Measurements from ENCODE around the gene TTC39A.

DNA sequence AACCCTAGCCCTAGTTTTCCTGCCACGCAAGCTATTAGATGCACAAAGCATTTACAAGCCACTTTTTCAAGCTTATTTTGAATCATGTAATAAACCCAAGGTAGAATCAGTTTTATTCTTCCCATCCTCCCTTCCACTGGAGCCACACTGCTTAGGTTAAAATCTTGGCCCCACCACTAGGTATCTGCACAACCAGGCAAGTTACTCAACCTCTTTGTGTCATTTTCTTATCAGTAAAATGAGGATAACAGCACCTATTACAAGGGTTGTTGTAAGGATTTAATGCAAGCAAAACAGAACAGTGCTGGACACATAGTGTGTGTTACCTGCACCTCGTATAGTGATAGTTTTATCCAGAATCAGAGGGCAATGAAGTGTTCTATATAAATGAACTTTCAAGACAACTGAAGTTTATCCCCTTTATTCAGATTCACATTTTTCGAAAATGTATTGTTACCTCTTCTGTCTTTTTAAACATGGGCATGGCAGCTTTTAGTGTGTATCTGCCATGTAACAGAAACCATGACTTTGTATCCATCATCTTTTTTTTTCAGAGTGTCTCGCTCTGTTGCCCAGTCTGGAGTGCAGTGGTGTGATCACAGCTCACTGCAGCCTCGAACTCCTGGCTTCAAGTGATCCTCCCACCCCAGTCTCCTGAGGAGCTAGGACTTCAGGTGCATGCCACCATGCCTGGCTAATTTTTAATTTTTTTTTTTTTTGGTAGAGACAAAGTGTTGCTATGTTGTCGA lies 17.2 kb upstream of the TTC39A start:
- no peak for TF ChIP-seq POLR2A (IDR thresholded peaks at IDR 0.05)
- TF ChIP-seq, protein P1, sequence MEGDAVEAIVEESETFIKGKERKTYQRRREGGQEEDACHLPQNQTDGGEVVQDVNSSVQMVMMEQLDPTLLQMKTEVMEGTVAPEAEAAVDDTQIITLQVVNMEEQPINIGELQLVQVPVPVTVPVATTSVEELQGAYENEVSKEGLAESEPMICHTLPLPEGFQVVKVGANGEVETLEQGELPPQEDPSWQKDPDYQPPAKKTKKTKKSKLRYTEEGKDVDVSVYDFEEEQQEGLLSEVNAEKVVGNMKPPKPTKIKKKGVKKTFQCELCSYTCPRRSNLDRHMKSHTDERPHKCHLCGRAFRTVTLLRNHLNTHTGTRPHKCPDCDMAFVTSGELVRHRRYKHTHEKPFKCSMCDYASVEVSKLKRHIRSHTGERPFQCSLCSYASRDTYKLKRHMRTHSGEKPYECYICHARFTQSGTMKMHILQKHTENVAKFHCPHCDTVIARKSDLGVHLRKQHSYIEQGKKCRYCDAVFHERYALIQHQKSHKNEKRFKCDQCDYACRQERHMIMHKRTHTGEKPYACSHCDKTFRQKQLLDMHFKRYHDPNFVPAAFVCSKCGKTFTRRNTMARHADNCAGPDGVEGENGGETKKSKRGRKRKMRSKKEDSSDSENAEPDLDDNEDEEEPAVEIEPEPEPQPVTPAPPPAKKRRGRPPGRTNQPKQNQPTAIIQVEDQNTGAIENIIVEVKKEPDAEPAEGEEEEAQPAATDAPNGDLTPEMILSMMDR (IDR thresholded peaks at IDR 0.05), result no peak
